Pancreas (tissue), 10 donors: ENCODE data around the gene NFYB. TPM values are rescaled to one million over a fixed set of nuclear protein-coding genes. Genes with fewer than 3 reads are reported as not detected.
"Not testable (repeated sequence)": the region's sequence is repeated elsewhere in the genome, so short reads cannot be mapped to it uniquely, and the experiment has no call there.

Experiments
- ATAC-seq, 4 donors: fragments of 200-7000 bp; cut with Tn5 transposase; one replicate each; pipeline versions ENCODE4 v1.8.0 to v1.9.1; 2020; ENCODE audit warnings: mild to moderate bottlenecking in 4 of 4, moderate library complexity in 4 of 4
- DNase-seq, 6 donors: peaks; one replicate each; pipeline ENCODE4 v3.0.0-alpha.2; 2020
- FAIRE-seq: peaks from 2 replicates; lab custom pipeline; 2012; peaks lifted over from hg19 to GRCh38; lab: Jason Lieb, UNC
- H3K27ac ChIP-seq, 4 donors: fragments of 200-600 bp; sonication (generic); 1 replicate in 3 of 4; 2 replicates in 1 of 4; pipeline versions ENCODE4 v1.5.0 to v1.8.0; 2020
- H3K27me3 ChIP-seq, 4 donors: fragments of 200-600 bp; one replicate each; pipeline ENCODE4 v1.8.0; 2021
- H3K36me3 ChIP-seq, 3 donors: fragments of 200-600 bp; sonication (generic) in 1 of 3; one replicate each; pipeline versions ENCODE4 v1.5.0 to v1.8.0; 2020 to 2021
- H3K4me1 ChIP-seq, 3 donors: fragments of 200-600 bp; one replicate each; pipeline ENCODE4 v1.8.0; 2021
- H3K4me3 ChIP-seq, 4 donors: fragments of 200-600 bp; sonication (generic) in 2 of 4; one replicate each; pipeline versions ENCODE4 v1.5.0 to v1.8.0; 2020 to 2021
- H3K9me3 ChIP-seq, 4 donors: fragments of 200-600 bp; one replicate each; pipeline ENCODE4 v1.8.0; 2021
- CTCF ChIP-seq, 4 donors: fragments of 200-600 bp; sonication (generic) in 3 of 4; IDR thresholded peaks; one replicate each; pipeline versions ENCODE4 v1.5.0 to v1.8.0; 2021; ENCODE audit warnings: antibody characterized with exemption in 4 of 4
- WGBS, 2 donors: extraction: QIAGEN DNeasy Blood & Tissue Kit; methylation state at CpG; one replicate each; pipeline ENCODE4 v1.1.7; 2013; 5-methylcytosine and 5-hydroxymethylcytosine counted together
- intact Hi-C, 3 donors: fragments of 100-400 bp; cut with DNase I; formaldehyde crosslinking; loops; one replicate each; pipeline versions ENCODE4 v1.11.1 to v1.14.2; 2022
- polyA plus RNA-seq, 2 donors: library from polyadenylated mRNA; stranded (reverse); fragments of 200-250 nt; gene quantifications; one replicate each; pipeline ENCODE4 v1.2.3, GENCODE V29; 2013
- total RNA-seq, 6 donors: library from RNA; stranded (reverse); fragmentation: NEBNext Ultra II Directional in 4 of 6; extraction: Animal tissue kit (Norgen Biotek cat#: 25700) in 4 of 6; gene quantifications; one replicate each; pipeline versions ENCODE4 v1.2.1 to v1.2.4, GENCODE V29; 2021 to 2023
- donor health status: healthy with polysubstance abuse.
- donor health status: DM: no; HTN: no; CAD: no; lungs with moderate emphysema.
- donor health status: DM: no; HTN: no; CAD: no.
- donor health status: control.
- donor health status: control.
- donor health status: Bipolar disorder and iron deficiency.
- donor health status: DM: yes; HTN: yes; CAD: no.
- donor health status: DM: no; HTN: no; CAD: no.
- donor health status: DM: no; HTN: no; CAD: no.
- donor health status: DM: yes; HTN: yes; CAD: no.

Gene NFYB
- total and polyA plus RNA-seq, 8 donors, result 7.8 to 15.8 (median 10.5) TPM

- no peak for DNase-seq
- ATAC-seq, result peak in 2 of 4 donors; percentile 43 to 54
- no peak for TF ChIP-seq CTCF (IDR thresholded peaks at IDR 0.05)
- peak; percentile 60 for FAIRE-seq
- peaks cover 5 to 8% (median 5%) of the 10 kb centered on the region in 3 donors for H3K4me1 ChIP-seq
- no peak overlapping the region for H3K4me3 ChIP-seq
- no peaks in the 10 kb centered on the region for H3K27me3 ChIP-seq
- intact Hi-C loops, result no loop called here
- no peaks in the 10 kb centered on the region for H3K9me3 ChIP-seq
- no peak overlapping the region for H3K27ac ChIP-seq
- peaks cover 0 to 47% (median 5%) of the 10 kb centered on the region in 3 donors for H3K36me3 ChIP-seq
These were observed 17.0 kb downstream of the NFYB start for GRCh38 chr12:104121001-104121400.

DNA sequence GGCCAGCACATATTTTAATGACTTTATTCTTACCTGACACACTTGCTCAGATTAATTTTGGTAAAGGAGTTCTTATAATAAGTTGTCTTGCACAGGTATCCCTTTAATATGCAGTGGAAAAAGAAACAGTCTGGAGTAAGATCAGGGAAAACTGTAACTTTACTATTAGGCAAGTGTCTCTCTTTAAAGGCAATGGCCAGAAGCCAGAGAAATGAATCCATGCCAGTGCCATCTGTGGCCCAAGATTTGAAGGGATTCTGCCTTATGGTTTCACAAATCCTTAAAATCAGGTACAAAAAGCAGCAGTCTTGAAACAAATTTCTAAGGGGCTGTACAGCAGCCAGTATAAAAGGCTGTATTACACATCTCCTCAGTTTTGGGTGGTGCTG is 22.4 kb downstream of the NFYB start:
- no peaks in the 10 kb centered on the region for H3K27me3 ChIP-seq
- TF ChIP-seq CTCF (IDR thresholded peaks at IDR 0.05), result no peak
- H3K4me3 ChIP-seq, result no peak overlapping the region
- no peaks in the 10 kb centered on the region for H3K9me3 ChIP-seq
- intact Hi-C loops, result no loop called here
- H3K36me3 ChIP-seq, result peaks cover 0 to 6% (median 0%) of the 10 kb centered on the region in 3 donors
- peaks cover 0 to under 1% (median 0%) of the 10 kb centered on the region in 3 donors for H3K4me1 ChIP-seq
- H3K27ac ChIP-seq, result no peak overlapping the region
- ATAC-seq (no peak), FAIRE-seq (no peak), DNase-seq (no peak)

- H3K36me3 ChIP-seq, DNase-seq, H3K27ac ChIP-seq, H3K4me3 ChIP-seq, intact Hi-C loops, ATAC-seq, H3K4me1 ChIP-seq, H3K27me3 ChIP-seq, H3K9me3 ChIP-seq, FAIRE-seq: not testable (repeated sequence)
- 92 to 93% methylated on average over 14 of the region's 14 CpGs for WGBS, 2 donors
These were observed 23.0 kb downstream of the NFYB start for GRCh38 chr12:104114834-104115586.

DNA sequence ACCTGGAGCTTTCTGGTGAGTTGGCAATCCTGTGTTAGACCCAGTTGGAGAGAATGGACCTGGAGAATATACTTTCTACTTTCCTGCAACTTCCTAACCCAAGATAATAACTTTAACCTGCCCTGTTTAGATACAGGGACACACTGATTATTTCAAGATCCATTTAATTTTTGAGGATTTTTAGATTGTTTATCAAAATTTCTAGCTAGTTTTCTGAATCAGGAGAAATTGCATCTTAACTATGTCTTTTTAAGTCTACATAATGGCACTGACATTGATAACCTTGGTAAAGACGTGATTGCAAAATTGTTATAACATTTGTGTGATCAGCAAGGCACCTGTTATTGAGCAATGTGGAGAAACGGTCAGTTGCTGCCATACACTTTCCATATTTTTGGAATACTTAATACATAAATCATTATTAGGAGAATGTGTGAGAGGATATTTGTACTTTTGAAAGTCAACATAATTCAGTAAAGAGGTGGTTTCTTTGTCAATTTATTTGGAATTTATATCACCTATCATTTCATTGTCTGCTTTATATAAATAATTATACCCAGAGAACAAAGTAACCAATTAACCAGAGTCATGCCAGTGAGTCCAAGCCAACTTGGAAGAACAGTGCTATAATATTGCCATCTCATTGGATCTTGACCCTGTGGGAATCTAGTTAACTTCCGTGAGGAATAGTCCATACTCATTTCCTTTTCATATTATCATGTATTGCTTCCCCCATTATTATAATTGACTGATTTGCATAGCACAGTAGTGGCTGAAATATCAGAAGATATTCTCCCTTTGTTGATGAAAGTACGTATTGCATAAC is 28.4 kb downstream of the NFYB start:
- no peak for DNase-seq
- peak in 1 of 4 donors; percentile 12 for TF ChIP-seq CTCF (IDR thresholded peaks at IDR 0.05)

GRCh38 chr12:104108755-104109445 is 29.1 kb downstream of the NFYB start:
- DNase-seq (peak; percentile 56 to 83 (median 69)), FAIRE-seq (peak; percentile 59), ATAC-seq (peak; percentile 75 to 97 (median 94))
- intact Hi-C loops, result loop anchor here in 1 of 3 donors (10.0 kb wide), 1 partner anchor 224 kb away; no protein-coding TSS in a partner anchor
- Histone ChIP-seq H3K4me3 (no peak overlapping the region), H3K27me3 (no peaks in the 10 kb centered on the region), H3K4me1 (peaks cover 0 to 24% (median 5%) of the 10 kb centered on the region in 3 donors), H3K36me3 (no peaks in the 10 kb centered on the region), H3K27ac (no peak overlapping the region), H3K9me3 (no peaks in the 10 kb centered on the region)
- 40 to 47% methylated on average over 6 of the region's 6 CpGs for WGBS, 2 donors
- TF ChIP-seq CTCF (IDR thresholded peaks at IDR 0.05), result peak; percentile 62 to 91 (median 72)

More for the DNA sequence above, 28.4 kb downstream of the NFYB start:
- Histone ChIP-seq H3K4me3 (no peak overlapping the region), H3K4me1 (peaks cover 0 to 22% (median 5%) of the 10 kb centered on the region in 3 donors), H3K27ac (no peak overlapping the region), H3K27me3 (no peaks in the 10 kb centered on the region), H3K36me3 (no peaks in the 10 kb centered on the region), H3K9me3 (no peaks in the 10 kb centered on the region)
- WGBS, 2 donors, result 32 to 40% methylated on average over 4 of the region's 4 CpGs
- intact Hi-C loops, result loop anchor here in 1 of 3 donors (10.0 kb wide), 1 partner anchor 225 kb away; no protein-coding TSS in a partner anchor
- FAIRE-seq (no peak), ATAC-seq (peak in 3 of 4 donors; percentile 27 to 46 (median 34))
